Left colon (tissue), 2 donors: Measurements from ENCODE around the gene MUC5AC. TPM values are rescaled to one million over a fixed set of nuclear protein-coding genes. Genes with fewer than 3 reads are reported as not detected.

ENCODE experiments used
- total RNA-seq, 2 donors: library from RNA; stranded (reverse); fragmentation: NEBNext Ultra II Directional; extraction: Animal tissue kit (Norgen Biotek cat#: 25700); gene quantifications; one replicate each; pipeline ENCODE4 v1.2.1, GENCODE V29; 2021
- donor health status: DM: no; HTN: no; CAD: no.
- donor health status: DM: yes; HTN: yes; CAD: no.

MUC5AC gene
- total RNA-seq, 2 donors from 2014 or later, result 0.03 to 0.09 TPM

Other genes with a start within 250 kb of the MUC5AC start
- gene CHID1, start 247.1 kb upstream of the MUC5AC start, total RNA-seq, result 10 to 100 TPM; 52.0 to 54.2 TPM
- 10 to 100 TPM; 61.6 to 68.8 TPM for gene AP2A2, start 232.1 kb upstream of the MUC5AC start, total RNA-seq
- not detected for gene MUC6, start 121.2 kb upstream of the MUC5AC start, total RNA-seq
- gene MUC2, start 83.1 kb upstream of the MUC5AC start, total RNA-seq, result 1,000 to 10,000 TPM; 1,472 to 2,135 TPM
- 100 to 1,000 TPM; 258 to 369 TPM for gene MUC5B, start 65.1 kb downstream of the MUC5AC start, total RNA-seq
- gene TOLLIP, start 151.7 kb downstream of the MUC5AC start, total RNA-seq, result 10 to 100 TPM; 62.8 to 63.7 TPM
- under 1 TPM; 0.53 to 0.79 TPM for gene BRSK2, start 232.0 kb downstream of the MUC5AC start, total RNA-seq